ENCODE results near the gene PARN.
"Not testable (repeated sequence)": the region's sequence is repeated elsewhere in the genome, so short reads cannot be mapped to it uniquely, and the experiment has no call there.

Gene PARN

GRCh38 chr16:14415291-14415690 lies 214.8 kb downstream of the PARN start:
- TF ChIP-seq CTCF (IDR thresholded peaks at IDR 0.05): no peak
- Histone ChIP-seq H3K4me1 (ENCODE audit: control insufficient read depth in 1 of 2, insufficient read depth in 1 of 2, low read depth in 1 of 2, low read length in 1 of 2) (no peaks in the 10 kb centered on the region), H3K36me3 (no peaks in the 10 kb centered on the region), H3K9me3 (no peaks in the 10 kb centered on the region), H3K27ac (no peak overlapping the region), H3K4me3 (ENCODE audit: low read depth in 1 of 2, low read length in 1 of 2) (no peak overlapping the region), H3K27me3 (no peaks in the 10 kb centered on the region)

- Histone ChIP-seq H3K27ac (no peak overlapping the region), H3K27me3 (no peaks in the 10 kb centered on the region), H3K4me3 (ENCODE audit: low read depth in 1 of 2, low read length in 1 of 2) (no peak overlapping the region), H3K4me1 (ENCODE audit: control insufficient read depth in 1 of 2, insufficient read depth in 1 of 2, low read depth in 1 of 2, low read length in 1 of 2) (no peaks in the 10 kb centered on the region), H3K9me3 (no peaks in the 10 kb centered on the region), H3K36me3 (no peaks in the 10 kb centered on the region)
- no peak for TF ChIP-seq CTCF (IDR thresholded peaks at IDR 0.05)
Observed at GRCh38 chr16:14409563-14409962, 220.5 kb downstream of the PARN start.

- no peak for TF ChIP-seq CTCF (IDR thresholded peaks at IDR 0.05)
Observed at GRCh38 chr16:14407786-14408399, 222.2 kb downstream of the PARN start.

GRCh38 chr16:14405611-14406537 lies 224.2 kb downstream of the PARN start:
- Histone ChIP-seq H3K27ac (no peak overlapping the region), H3K4me1 (ENCODE audit: control insufficient read depth in 1 of 2, insufficient read depth in 1 of 2, low read depth in 1 of 2, low read length in 1 of 2) (no peaks in the 10 kb centered on the region), H3K27me3 (no peaks in the 10 kb centered on the region), H3K4me3 (ENCODE audit: low read depth in 1 of 2, low read length in 1 of 2) (no peak overlapping the region), H3K9me3 (no peaks in the 10 kb centered on the region), H3K36me3 (no peaks in the 10 kb centered on the region)
- TF ChIP-seq CTCF (IDR thresholded peaks at IDR 0.05): no peak

More at GRCh38 chr16:14407786-14408399, 222.2 kb downstream of the PARN start:
- Histone ChIP-seq H3K27ac (no peak overlapping the region), H3K27me3 (no peaks in the 10 kb centered on the region), H3K9me3 (no peaks in the 10 kb centered on the region), H3K4me1 (ENCODE audit: control insufficient read depth in 1 of 2, insufficient read depth in 1 of 2, low read depth in 1 of 2, low read length in 1 of 2) (no peaks in the 10 kb centered on the region), H3K4me3 (ENCODE audit: low read depth in 1 of 2, low read length in 1 of 2) (no peak overlapping the region), H3K36me3 (no peaks in the 10 kb centered on the region)

GRCh38 chr16:14403001-14403389 lies 227.1 kb downstream of the PARN start:
- not testable (repeated sequence) for H3K4me3 ChIP-seq (ENCODE audit: low read depth in 1 of 2, low read length in 1 of 2); H3K9me3 ChIP-seq; H3K27me3 ChIP-seq; H3K36me3 ChIP-seq; H3K27ac ChIP-seq; H3K4me1 ChIP-seq (ENCODE audit: control insufficient read depth in 1 of 2, insufficient read depth in 1 of 2, low read depth in 1 of 2, low read length in 1 of 2)

- not testable (repeated sequence) for H3K4me3 ChIP-seq (ENCODE audit: low read depth in 1 of 2, low read length in 1 of 2); H3K4me1 ChIP-seq (ENCODE audit: control insufficient read depth in 1 of 2, insufficient read depth in 1 of 2, low read depth in 1 of 2, low read length in 1 of 2); H3K27ac ChIP-seq; H3K27me3 ChIP-seq; H3K36me3 ChIP-seq; H3K9me3 ChIP-seq
Observed at GRCh38 chr16:14402114-14403000, 227.7 kb downstream of the PARN start.

- not testable (repeated sequence) for H3K4me3 ChIP-seq (ENCODE audit: low read depth in 1 of 2, low read length in 1 of 2); H3K36me3 ChIP-seq; H3K27me3 ChIP-seq
Observed at GRCh38 chr16:14401711-14402061, 228.4 kb downstream of the PARN start.

GRCh38 chr16:14400978-14401710 lies 228.9 kb downstream of the PARN start:
- not testable (repeated sequence) for H3K4me3 ChIP-seq (ENCODE audit: low read depth in 1 of 2, low read length in 1 of 2); H3K27me3 ChIP-seq; H3K4me1 ChIP-seq (ENCODE audit: control insufficient read depth in 1 of 2, insufficient read depth in 1 of 2, low read depth in 1 of 2, low read length in 1 of 2); H3K36me3 ChIP-seq; H3K9me3 ChIP-seq; H3K27ac ChIP-seq

More at GRCh38 chr16:14401711-14402061, 228.4 kb downstream of the PARN start:
- H3K9me3 ChIP-seq; H3K4me1 ChIP-seq (ENCODE audit: control insufficient read depth in 1 of 2, insufficient read depth in 1 of 2, low read depth in 1 of 2, low read length in 1 of 2); H3K27ac ChIP-seq: not testable (repeated sequence)
